ENCODE measurements around the gene WDR45B.

The WDR45B gene

DNA sequence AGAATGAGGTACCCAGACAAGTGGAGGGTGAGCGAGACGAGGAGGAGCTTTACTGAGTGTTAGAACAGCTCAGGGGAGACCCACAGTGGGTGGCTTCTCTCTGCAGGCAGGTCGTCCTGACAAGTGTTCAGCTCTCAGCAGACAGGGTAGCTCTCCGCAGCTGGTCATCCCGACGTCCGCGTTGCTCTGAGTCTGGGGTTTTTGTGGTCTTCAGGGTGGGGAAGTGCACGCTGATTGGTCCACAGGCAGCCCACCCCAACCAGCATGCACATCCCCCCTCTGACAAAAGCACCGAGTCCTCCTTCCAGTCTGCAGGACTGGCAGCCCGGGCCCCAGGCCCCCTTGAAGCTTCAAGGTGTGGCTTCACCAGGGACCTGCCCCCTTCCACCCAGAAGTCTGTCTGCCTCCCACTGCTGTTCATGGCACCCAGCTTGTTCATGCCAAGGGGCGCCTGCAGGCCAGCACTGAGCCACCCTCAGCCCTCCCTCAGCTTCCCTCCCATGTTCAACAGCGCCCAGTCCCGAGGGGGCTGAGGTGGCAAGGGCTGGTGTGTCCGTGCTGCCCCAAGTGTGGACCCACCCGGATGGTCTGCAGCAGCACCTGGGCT lies 19.9 kb upstream of the WDR45B start:
- Histone ChIP-seq H2AFZ (ENCODE audit: low read depth, low read length, severe bottlenecking) (no peak overlapping the region), H3K36me3 (ENCODE audit: low read length) (no peaks in the 10 kb centered on the region), H3K9ac (ENCODE audit: low read length) (no peak overlapping the region), H3K4me2 (ENCODE audit: low read depth, low read length, poor library complexity, severe bottlenecking) (no peak overlapping the region), H3F3A (ENCODE audit: insufficient read depth) (0 out of 2 replicates have a peak, but pooled peaks cover 6% of the 10 kb centered on the region), H4K20me1 (ENCODE audit: low read depth, low read length) (no peaks in the 10 kb centered on the region), H3K9me2 (replicated peaks; ENCODE audit: insufficient read depth, low read length) (no peaks in the 10 kb centered on the region), H3K27ac (ENCODE audit: low read depth, low read length) (no peak overlapping the region), H3K79me2 (ENCODE audit: insufficient read depth, low read length) (no peaks in the 10 kb centered on the region), H3K9me3 (ENCODE audit: insufficient read depth, low read length) (no peaks in the 10 kb centered on the region), H3K4me3 (ENCODE audit: insufficient read depth, low read length, poor library complexity, severe bottlenecking) (no peak overlapping the region), H3K27me3 (ENCODE audit: low read length) (no peaks in the 10 kb centered on the region)
- TF ChIP-seq, protein P1, sequence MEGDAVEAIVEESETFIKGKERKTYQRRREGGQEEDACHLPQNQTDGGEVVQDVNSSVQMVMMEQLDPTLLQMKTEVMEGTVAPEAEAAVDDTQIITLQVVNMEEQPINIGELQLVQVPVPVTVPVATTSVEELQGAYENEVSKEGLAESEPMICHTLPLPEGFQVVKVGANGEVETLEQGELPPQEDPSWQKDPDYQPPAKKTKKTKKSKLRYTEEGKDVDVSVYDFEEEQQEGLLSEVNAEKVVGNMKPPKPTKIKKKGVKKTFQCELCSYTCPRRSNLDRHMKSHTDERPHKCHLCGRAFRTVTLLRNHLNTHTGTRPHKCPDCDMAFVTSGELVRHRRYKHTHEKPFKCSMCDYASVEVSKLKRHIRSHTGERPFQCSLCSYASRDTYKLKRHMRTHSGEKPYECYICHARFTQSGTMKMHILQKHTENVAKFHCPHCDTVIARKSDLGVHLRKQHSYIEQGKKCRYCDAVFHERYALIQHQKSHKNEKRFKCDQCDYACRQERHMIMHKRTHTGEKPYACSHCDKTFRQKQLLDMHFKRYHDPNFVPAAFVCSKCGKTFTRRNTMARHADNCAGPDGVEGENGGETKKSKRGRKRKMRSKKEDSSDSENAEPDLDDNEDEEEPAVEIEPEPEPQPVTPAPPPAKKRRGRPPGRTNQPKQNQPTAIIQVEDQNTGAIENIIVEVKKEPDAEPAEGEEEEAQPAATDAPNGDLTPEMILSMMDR (IDR thresholded peaks at IDR 0.05; ENCODE audit: insufficient read depth, low read length, poor library complexity, severe bottlenecking) = no peak
- no peak for TF ChIP-seq EZH2phosphoT487 (conservative IDR thresholded peaks at IDR 0.05; ENCODE audit: low read length)

DNA sequence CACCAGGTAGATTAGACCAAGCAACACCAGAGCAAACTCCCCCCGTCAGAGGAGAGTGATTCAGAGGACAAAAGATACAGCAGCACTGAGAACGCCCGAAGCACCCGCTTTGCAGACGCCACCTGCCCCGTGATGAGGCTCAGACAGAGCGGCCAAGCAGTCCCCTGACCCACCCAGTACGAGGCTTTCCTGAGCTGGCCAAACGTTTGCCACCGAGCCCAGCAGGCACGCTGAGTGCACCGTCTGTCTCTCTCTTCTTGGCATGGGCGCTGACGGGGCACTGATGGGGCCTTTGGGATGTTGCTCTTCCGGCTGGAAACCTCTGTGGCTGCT lies 19.4 kb upstream of the WDR45B start:
- H2AFZ ChIP-seq (ENCODE audit: low read depth, low read length, severe bottlenecking) = no peak overlapping the region
- H3K9ac ChIP-seq (ENCODE audit: low read length) = no peak overlapping the region
- no peaks in the 10 kb centered on the region for H3K9me3 ChIP-seq (ENCODE audit: insufficient read depth, low read length)
- H3K36me3 ChIP-seq (ENCODE audit: low read length) = no peaks in the 10 kb centered on the region
- no peaks in the 10 kb centered on the region for H4K20me1 ChIP-seq (ENCODE audit: low read depth, low read length)
- no peak overlapping the region for H3K4me3 ChIP-seq (ENCODE audit: insufficient read depth, low read length, poor library complexity, severe bottlenecking)
- no peak overlapping the region for H3K27ac ChIP-seq (ENCODE audit: low read depth, low read length)
- TF ChIP-seq EZH2phosphoT487 (conservative IDR thresholded peaks at IDR 0.05; ENCODE audit: low read length) = no peak
- TF ChIP-seq, protein P1 (IDR thresholded peaks at IDR 0.05; ENCODE audit: insufficient read depth, low read length, poor library complexity, severe bottlenecking) = no peak
- H3K27me3 ChIP-seq (ENCODE audit: low read length) = no peaks in the 10 kb centered on the region
- H3K4me2 ChIP-seq (ENCODE audit: low read depth, low read length, poor library complexity, severe bottlenecking) = no peak overlapping the region
- H3K79me2 ChIP-seq (ENCODE audit: insufficient read depth, low read length) = no peaks in the 10 kb centered on the region
- 0 out of 2 replicates have a peak, but pooled peaks cover 6% of the 10 kb centered on the region for H3F3A ChIP-seq (ENCODE audit: insufficient read depth)
- H3K9me2 ChIP-seq (replicated peaks; ENCODE audit: insufficient read depth, low read length) = no peaks in the 10 kb centered on the region

- no peak overlapping the region for H3K9ac ChIP-seq (ENCODE audit: low read length)
- no peak overlapping the region for H3K27ac ChIP-seq (ENCODE audit: low read depth, low read length)
- no peak overlapping the region for H3K4me3 ChIP-seq (ENCODE audit: insufficient read depth, low read length, poor library complexity, severe bottlenecking)
- no peaks in the 10 kb centered on the region for H3K9me3 ChIP-seq (ENCODE audit: insufficient read depth, low read length)
- H3K36me3 ChIP-seq (ENCODE audit: low read length) = no peaks in the 10 kb centered on the region
- no peaks in the 10 kb centered on the region for H3K27me3 ChIP-seq (ENCODE audit: low read length)
- no peaks in the 10 kb centered on the region for H3K79me2 ChIP-seq (ENCODE audit: insufficient read depth, low read length)
- H3K9me2 ChIP-seq (replicated peaks; ENCODE audit: insufficient read depth, low read length) = no peaks in the 10 kb centered on the region
- 0 out of 2 replicates have a peak, but pooled peaks cover 6% of the 10 kb centered on the region for H3F3A ChIP-seq (ENCODE audit: insufficient read depth)
- TF ChIP-seq EZH2phosphoT487 (conservative IDR thresholded peaks at IDR 0.05; ENCODE audit: low read length) = no peak
- TF ChIP-seq, protein P1 (IDR thresholded peaks at IDR 0.05; ENCODE audit: insufficient read depth, low read length, poor library complexity, severe bottlenecking) = no peak
- no peaks in the 10 kb centered on the region for H4K20me1 ChIP-seq (ENCODE audit: low read depth, low read length)
- no peak overlapping the region for H3K4me2 ChIP-seq (ENCODE audit: low read depth, low read length, poor library complexity, severe bottlenecking)
- H2AFZ ChIP-seq (ENCODE audit: low read depth, low read length, severe bottlenecking) = no peak overlapping the region
Observed at GRCh38 chr17:82666931-82667667, 18.9 kb upstream of the WDR45B start.

Data from SU-DHL-6 (cell line).